ENCODE measurements around the gene CAPN13. TPM values are rescaled to one million over a fixed set of nuclear protein-coding genes. Genes with fewer than 3 reads are reported as not detected.
A peak's percentile ranks its signal among the peaks of the same experiment; 100 is the strongest.
"Not testable (repeated sequence)": the region's sequence is repeated elsewhere in the genome, so short reads cannot be mapped to it uniquely, and the experiment has no call there.

CAPN13 gene
- total and polyA plus RNA-seq, 7 experiments from 2014 or later: not detected

GRCh38 chr2:30702694-30703093, 104.6 kb downstream of the CAPN13 start:
- Mint-ChIP-seq H3K4me1 (peaks cover 0 to 5% (median 5%) of the 10 kb centered on the region in 7 donors), H3K36me3 (peaks cover 0 to 15% (median 5%) of the 10 kb centered on the region in 5 donors), H3K4me3 (no peak overlapping the region), H3K27me3 (peaks cover 0 to 13% (median 0%) of the 10 kb centered on the region in 5 donors), H3K9me3 (peaks cover 7 to 36% (median 20%) of the 10 kb centered on the region in 11 donors), H3K27ac (no peak overlapping the region)
- ChIA-PET POLR2A (interaction anchor here (1.7 kb wide), 1 partner anchor 9 kb away, joined by 3 read pairs; no protein-coding TSS in a partner anchor), CTCF (interaction anchor here (1.0 to 15.3 kb wide), 2 partner anchors 473 to 537 kb away, joined by 3 to 379 read pairs; no protein-coding TSS in a partner anchor)
- Histone ChIP-seq H3K4me1 (ENCODE audit: control insufficient read depth in 2 of 2, insufficient read depth in 2 of 2, low read length in 2 of 2) (no peaks in the 10 kb centered on the region), H3K36me3 (ENCODE audit: control insufficient read depth in 2 of 3, insufficient read depth in 3 of 3, low read length in 3 of 3) (no peaks in the 10 kb centered on the region), H3K9me3 (ENCODE audit: control insufficient read depth in 2 of 3, low read length in 3 of 3) (peaks cover 0 to 15% (median 8%) of the 10 kb centered on the region in 3 experiments), H3K27ac (ENCODE audit: low read depth, low read length) (no peak overlapping the region), H3K4me3 (ENCODE audit: low read length) (no peak overlapping the region), H3K27me3 (ENCODE audit: control insufficient read depth in 2 of 2, insufficient read depth in 2 of 2, low read length in 2 of 2) (no peaks in the 10 kb centered on the region)
- DNase-seq: no peak
- peak; percentile 54 for ATAC-seq
- intact Hi-C loops (cut with micrococcal nuclease): loop anchor here in 1 of 2 donors (10.0 kb wide), 1 partner anchor 468 kb away; the partner anchor contains the start of gene LBH

GRCh38 chr2:30701782-30702181, 105.5 kb downstream of the CAPN13 start:
- Mint-ChIP-seq H3K27me3 (peaks cover 0 to 14% (median 0%) of the 10 kb centered on the region in 5 donors), H3K36me3 (peaks cover 0 to 15% (median 5%) of the 10 kb centered on the region in 5 donors), H3K27ac (no peak overlapping the region), H3K4me3 (no peak overlapping the region), H3K9me3 (peaks cover 7 to 36% (median 20%) of the 10 kb centered on the region in 11 donors), H3K4me1 (peaks cover 0 to 2% (median under 1%) of the 10 kb centered on the region in 7 donors)
- Histone ChIP-seq H3K36me3 (ENCODE audit: control insufficient read depth in 2 of 3, insufficient read depth in 3 of 3, low read length in 3 of 3) (no peaks in the 10 kb centered on the region), H3K27ac (ENCODE audit: low read depth, low read length) (no peak overlapping the region), H3K4me3 (ENCODE audit: low read length) (no peak overlapping the region), H3K4me1 (ENCODE audit: control insufficient read depth in 2 of 2, insufficient read depth in 2 of 2, low read length in 2 of 2) (no peaks in the 10 kb centered on the region), H3K27me3 (ENCODE audit: control insufficient read depth in 2 of 2, insufficient read depth in 2 of 2, low read length in 2 of 2) (no peaks in the 10 kb centered on the region), H3K9me3 (ENCODE audit: control insufficient read depth in 2 of 3, low read length in 3 of 3) (peaks cover 0 to 15% (median 8%) of the 10 kb centered on the region in 3 experiments)
- CTCF ChIA-PET: interaction anchor here (0.6 to 15.3 kb wide), 2 partner anchors 157 to 536 kb away, joined by 3 to 379 read pairs; no protein-coding TSS in a partner anchor
- DNase-seq (no peak), ATAC-seq (no peak)
- POLR2A ChIA-PET: interaction anchor here (1.7 kb wide), 1 partner anchor 10 kb away, joined by 3 read pairs; no protein-coding TSS in a partner anchor
- intact Hi-C loops (cut with micrococcal nuclease): loop anchor here in 1 of 2 donors (10.0 kb wide), 1 partner anchor 467 kb away; the partner anchor contains the start of gene LBH

- Mint-ChIP-seq H3K27me3 (peaks cover 0 to 16% (median 9%) of the 10 kb centered on the region in 5 donors), H3K9me3 (peaks cover 7 to 22% (median 12%) of the 10 kb centered on the region in 11 donors)
- H3K4me1 ChIP-seq (ENCODE audit: control insufficient read depth in 2 of 2, insufficient read depth in 2 of 2, low read length in 2 of 2); H3K4me1 Mint-ChIP-seq; H3K4me3 ChIP-seq (ENCODE audit: low read length); intact Hi-C loops (cut with micrococcal nuclease); H3K36me3 Mint-ChIP-seq; ATAC-seq; POLR2A ChIA-PET; H3K27me3 ChIP-seq (ENCODE audit: control insufficient read depth in 2 of 2, insufficient read depth in 2 of 2, low read length in 2 of 2); H3K27ac Mint-ChIP-seq; H3K27ac ChIP-seq (ENCODE audit: low read depth, low read length); H3K4me3 Mint-ChIP-seq; H3K36me3 ChIP-seq (ENCODE audit: control insufficient read depth in 2 of 3, insufficient read depth in 3 of 3, low read length in 3 of 3): not testable (repeated sequence)
- DNase-seq: peak in 1 of 9 donors; percentile 18
- peaks cover 0 to 10% (median 6%) of the 10 kb centered on the region in 3 experiments for H3K9me3 ChIP-seq (ENCODE audit: control insufficient read depth in 2 of 3, low read length in 3 of 3)
- CTCF ChIA-PET: interaction anchor here (0.7 to 1.5 kb wide), 3 partner anchors 14 to 489 kb away, joined by 3 to 5 read pairs (median 3); no protein-coding TSS in a partner anchor
Measured at GRCh38 chr2:30697242-30698103, 109.8 kb downstream of the CAPN13 start.

GRCh38 chr2:30695749-30696148, 111.5 kb downstream of the CAPN13 start:
- no peaks in the 10 kb centered on the region for H3K27me3 ChIP-seq (ENCODE audit: control insufficient read depth in 2 of 2, insufficient read depth in 2 of 2, low read length in 2 of 2)
- intact Hi-C loops (cut with micrococcal nuclease): no loop called here
- DNase-seq: peak in 1 of 9 donors; percentile 8
- H3K4me1 ChIP-seq (ENCODE audit: control insufficient read depth in 2 of 2, insufficient read depth in 2 of 2, low read length in 2 of 2): no peaks in the 10 kb centered on the region
- ChIA-PET CTCF (interaction anchor here (1.5 to 3.5 kb wide), 2 partner anchors 15 to 487 kb away, joined by 5 to 19 read pairs; no protein-coding TSS in a partner anchor), POLR2A (interaction anchor here (0.7 kb wide), 1 partner anchor 275 kb away, joined by 3 read pairs; no protein-coding TSS in a partner anchor)
- peaks cover 0 to 2% (median 0%) of the 10 kb centered on the region in 7 donors for H3K4me1 Mint-ChIP-seq
- no peaks in the 10 kb centered on the region for H3K9me3 ChIP-seq (ENCODE audit: control insufficient read depth in 2 of 3, low read length in 3 of 3)
- no peak overlapping the region for H3K4me3 ChIP-seq (ENCODE audit: low read length)
- H3K36me3 Mint-ChIP-seq: no peaks in the 10 kb centered on the region
- ATAC-seq: no peak
- peaks cover 0 to 11% (median 9%) of the 10 kb centered on the region in 5 donors for H3K27me3 Mint-ChIP-seq
- no peak overlapping the region for H3K27ac Mint-ChIP-seq
- H3K9me3 Mint-ChIP-seq: peaks cover 0 to 5% (median 2%) of the 10 kb centered on the region in 11 donors
- no peaks in the 10 kb centered on the region for H3K36me3 ChIP-seq (ENCODE audit: control insufficient read depth in 2 of 3, insufficient read depth in 3 of 3, low read length in 3 of 3)
- no peak overlapping the region for H3K27ac ChIP-seq (ENCODE audit: low read depth, low read length)
- no peak overlapping the region for H3K4me3 Mint-ChIP-seq

GRCh38 chr2:30694286-30695055, 112.8 kb downstream of the CAPN13 start:
- POLR2A ChIA-PET: interaction anchor here (1.4 kb wide), 1 partner anchor 548 kb away, joined by 4 read pairs; the partner anchor contains the start of gene YPEL5
- Histone ChIP-seq H3K36me3 (ENCODE audit: control insufficient read depth in 2 of 3, insufficient read depth in 3 of 3, low read length in 3 of 3) (no peaks in the 10 kb centered on the region), H3K4me1 (ENCODE audit: control insufficient read depth in 2 of 2, insufficient read depth in 2 of 2, low read length in 2 of 2) (no peaks in the 10 kb centered on the region), H3K9me3 (ENCODE audit: control insufficient read depth in 2 of 3, low read length in 3 of 3) (no peaks in the 10 kb centered on the region), H3K4me3 (ENCODE audit: low read length) (no peak overlapping the region), H3K27me3 (ENCODE audit: control insufficient read depth in 2 of 2, insufficient read depth in 2 of 2, low read length in 2 of 2) (no peaks in the 10 kb centered on the region), H3K27ac (ENCODE audit: low read depth, low read length) (no peak overlapping the region)
- Mint-ChIP-seq H3K27ac (peak overlapping the region in 1 of 9 donors; percentile 40), H3K9me3 (peaks cover 0 to 5% (median 0%) of the 10 kb centered on the region in 11 donors), H3K4me3 (no peak overlapping the region), H3K27me3 (peaks cover 0 to 11% (median 9%) of the 10 kb centered on the region in 5 donors), H3K36me3 (no peaks in the 10 kb centered on the region), H3K4me1 (peaks cover 0 to 2% (median 0%) of the 10 kb centered on the region in 7 donors)
- no peak for ATAC-seq
- CTCF ChIA-PET: interaction anchor here (1.3 to 3.5 kb wide), 2 partner anchors 13 to 17 kb away, joined by 5 to 19 read pairs; no protein-coding TSS in a partner anchor
- intact Hi-C loops (cut with micrococcal nuclease): no loop called here
- peak in 1 of 9 donors; percentile 7 for DNase-seq

All from naive thymus-derived CD4-positive, alpha-beta T cell (primary cell).